Measurements from ENCODE around the gene ECPAS.

DNA sequence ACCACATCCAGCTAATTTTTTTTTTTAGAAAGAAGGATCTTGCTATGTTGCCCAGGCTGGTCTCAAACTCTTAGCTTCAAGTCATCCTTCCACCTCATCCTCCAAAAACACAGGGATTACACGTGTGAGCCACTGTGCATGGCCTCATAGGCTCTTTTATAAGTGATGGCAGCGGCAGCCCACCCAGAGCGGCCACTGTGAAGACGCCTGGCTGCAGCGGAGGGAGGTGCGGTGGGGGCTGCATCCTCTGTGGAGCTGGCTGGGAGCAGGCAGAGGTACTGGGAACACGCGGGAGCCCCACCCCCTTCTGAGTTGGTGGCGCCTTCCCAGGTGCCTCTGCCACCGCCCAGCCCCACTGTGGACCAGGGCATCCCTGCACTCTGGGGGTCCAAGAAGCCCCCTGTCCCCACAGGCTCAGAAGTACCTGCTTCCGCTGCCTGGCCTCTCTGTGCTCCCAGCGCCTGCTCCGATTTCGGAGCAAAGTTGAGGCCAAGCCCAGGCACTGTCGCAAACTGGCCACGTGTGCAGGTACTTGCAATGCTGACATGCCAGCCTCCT lies 16.9 kb upstream of the ECPAS start:
- no peak for TF ChIP-seq POLR2A (IDR thresholded peaks at IDR 0.05)
- TF ChIP-seq POLR2AphosphoS5 (IDR thresholded peaks at IDR 0.05): no peak
- TF ChIP-seq, protein P1, sequence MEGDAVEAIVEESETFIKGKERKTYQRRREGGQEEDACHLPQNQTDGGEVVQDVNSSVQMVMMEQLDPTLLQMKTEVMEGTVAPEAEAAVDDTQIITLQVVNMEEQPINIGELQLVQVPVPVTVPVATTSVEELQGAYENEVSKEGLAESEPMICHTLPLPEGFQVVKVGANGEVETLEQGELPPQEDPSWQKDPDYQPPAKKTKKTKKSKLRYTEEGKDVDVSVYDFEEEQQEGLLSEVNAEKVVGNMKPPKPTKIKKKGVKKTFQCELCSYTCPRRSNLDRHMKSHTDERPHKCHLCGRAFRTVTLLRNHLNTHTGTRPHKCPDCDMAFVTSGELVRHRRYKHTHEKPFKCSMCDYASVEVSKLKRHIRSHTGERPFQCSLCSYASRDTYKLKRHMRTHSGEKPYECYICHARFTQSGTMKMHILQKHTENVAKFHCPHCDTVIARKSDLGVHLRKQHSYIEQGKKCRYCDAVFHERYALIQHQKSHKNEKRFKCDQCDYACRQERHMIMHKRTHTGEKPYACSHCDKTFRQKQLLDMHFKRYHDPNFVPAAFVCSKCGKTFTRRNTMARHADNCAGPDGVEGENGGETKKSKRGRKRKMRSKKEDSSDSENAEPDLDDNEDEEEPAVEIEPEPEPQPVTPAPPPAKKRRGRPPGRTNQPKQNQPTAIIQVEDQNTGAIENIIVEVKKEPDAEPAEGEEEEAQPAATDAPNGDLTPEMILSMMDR (IDR thresholded peaks at IDR 0.05): no peak

Measured in suprapubic skin (tissue), 4 donors.